ENCODE measurements around the gene LZTS2.

Gene LZTS2

DNA sequence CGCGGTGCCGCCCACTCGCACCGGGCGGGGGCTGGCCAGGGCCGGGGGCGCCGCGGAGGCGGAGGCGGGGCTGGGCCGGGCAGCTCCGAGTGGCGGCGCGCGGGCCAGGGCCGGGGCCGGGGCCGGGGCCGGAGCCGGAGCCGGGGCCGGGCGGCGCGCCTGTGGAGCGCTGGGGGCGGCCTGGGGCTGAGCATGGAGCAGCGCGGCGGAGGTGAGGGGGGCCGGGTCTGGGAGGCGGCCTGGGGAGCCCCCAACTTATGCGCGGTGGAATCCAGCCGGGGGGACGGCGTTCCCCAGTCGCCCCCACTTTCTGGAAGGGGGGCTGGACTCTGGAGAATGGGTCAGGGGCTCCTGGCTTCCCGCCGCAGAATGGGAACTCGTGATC, at the start of gene LZTS2:
LZTS2 (plus strand) TSS at position 67 of the 385 bp plus-strand sequence. CDS start 2,731 bp downstream, outside the sequence.
- Histone ChIP-seq H3F3A (ENCODE audit: insufficient read depth, low read length) (no peaks in the 10 kb centered on the region; the same call in 1 of the 2 replicates), H3K4me2 (ENCODE audit: low read length) (peak within 1 kb of the TSS; percentile 89), H3K4me1 (ENCODE audit: insufficient read depth, low read length, severe bottlenecking) (peaks cover 18% of the 10 kb centered on the region), H3K27ac (ENCODE audit: low read depth, low read length, poor library complexity, severe bottlenecking) (peak within 1 kb of the TSS; percentile 97), H3K9me3 (ENCODE audit: low read length) (no peaks in the 10 kb centered on the region), H3K79me2 (ENCODE audit: insufficient read depth, low read length) (no peaks in the 10 kb centered on the region), H4K20me1 (ENCODE audit: insufficient read depth, low read length) (no peaks in the 10 kb centered on the region), H3K4me3 (ENCODE audit: low read depth, low read length, poor library complexity, severe bottlenecking) (peak within 1 kb of the TSS; percentile 92), H3K9ac (ENCODE audit: low read length) (peak within 1 kb of the TSS; percentile 88), H3K27me3 (ENCODE audit: insufficient read depth, low read length) (no peaks in the 10 kb centered on the region), H2AFZ (ENCODE audit: low read length) (no peak within 1 kb of the TSS), H3K36me3 (ENCODE audit: insufficient read depth, low read length) (peaks cover under 1% of the 10 kb centered on the region; the same call in 1 of the 2 replicates), H3K9me2 (ENCODE audit: low read depth, low read length) (no peaks in the 10 kb centered on the region)
- TF ChIP-seq CTCF (IDR thresholded peaks at IDR 0.05; ENCODE audit: low read length) = no peak
- TF ChIP-seq EZH2 (IDR thresholded peaks at IDR 0.05; ENCODE audit: borderline replicate concordance, low read length) = no peak

GRCh38 chr10:100960251-100960650, 39.4 kb upstream of the LZTS2 start:
- H3K27ac ChIP-seq (ENCODE audit: low read depth, low read length, poor library complexity, severe bottlenecking) = no peak overlapping the region
- H3K27me3 ChIP-seq (ENCODE audit: insufficient read depth, low read length) = no peaks in the 10 kb centered on the region
- H2AFZ ChIP-seq (ENCODE audit: low read length) = no peak overlapping the region
- TF ChIP-seq EZH2 (IDR thresholded peaks at IDR 0.05; ENCODE audit: borderline replicate concordance, low read length) (no peak), CTCF (IDR thresholded peaks at IDR 0.05; ENCODE audit: low read length) (no peak)
- H3F3A ChIP-seq (ENCODE audit: insufficient read depth, low read length) = no peaks in the 10 kb centered on the region
- no peaks in the 10 kb centered on the region for H3K79me2 ChIP-seq (ENCODE audit: insufficient read depth, low read length)
- no peak overlapping the region for H3K4me2 ChIP-seq (ENCODE audit: low read length)
- peaks cover 43% of the 10 kb centered on the region; the same call in 1 of the 2 replicates for H3K36me3 ChIP-seq (ENCODE audit: insufficient read depth, low read length)
- no peaks in the 10 kb centered on the region for H3K4me1 ChIP-seq (ENCODE audit: insufficient read depth, low read length, severe bottlenecking)
- H3K9me2 ChIP-seq (ENCODE audit: low read depth, low read length) = no peaks in the 10 kb centered on the region
- H4K20me1 ChIP-seq (ENCODE audit: insufficient read depth, low read length) = no peaks in the 10 kb centered on the region
- H3K9ac ChIP-seq (ENCODE audit: low read length) = no peak overlapping the region
- no peaks in the 10 kb centered on the region for H3K9me3 ChIP-seq (ENCODE audit: low read length)
- no peak overlapping the region for H3K4me3 ChIP-seq (ENCODE audit: low read depth, low read length, poor library complexity, severe bottlenecking)

GRCh38 chr10:100962351-100963080, 37.1 kb upstream of the LZTS2 start:
- Histone ChIP-seq H3K9ac (ENCODE audit: low read length) (no peak overlapping the region), H3K4me3 (ENCODE audit: low read depth, low read length, poor library complexity, severe bottlenecking) (no peak overlapping the region), H3K27ac (ENCODE audit: low read depth, low read length, poor library complexity, severe bottlenecking) (no peak overlapping the region), H3K4me1 (ENCODE audit: insufficient read depth, low read length, severe bottlenecking) (no peaks in the 10 kb centered on the region), H3K36me3 (ENCODE audit: insufficient read depth, low read length) (peaks cover 37% of the 10 kb centered on the region; the same call in 1 of the 2 replicates), H4K20me1 (ENCODE audit: insufficient read depth, low read length) (no peaks in the 10 kb centered on the region), H3K9me3 (ENCODE audit: low read length) (no peaks in the 10 kb centered on the region), H3K4me2 (ENCODE audit: low read length) (no peak overlapping the region), H2AFZ (ENCODE audit: low read length) (no peak overlapping the region), H3K79me2 (ENCODE audit: insufficient read depth, low read length) (no peaks in the 10 kb centered on the region), H3F3A (ENCODE audit: insufficient read depth, low read length) (no peaks in the 10 kb centered on the region), H3K9me2 (ENCODE audit: low read depth, low read length) (no peaks in the 10 kb centered on the region), H3K27me3 (ENCODE audit: insufficient read depth, low read length) (no peaks in the 10 kb centered on the region)
- TF ChIP-seq EZH2 (IDR thresholded peaks at IDR 0.05; ENCODE audit: borderline replicate concordance, low read length) = no peak
- TF ChIP-seq CTCF (IDR thresholded peaks at IDR 0.05; ENCODE audit: low read length) = no peak
